GM23338 (cell line): ENCODE data around the gene ARL14. TPM values are rescaled to one million over a fixed set of nuclear protein-coding genes. Genes with fewer than 3 reads are reported as not detected.

ENCODE experiments used
- ATAC-seq: fragments of 200-7000 bp; cut with Tn5 transposase; 3 replicates; pipeline ENCODE4 v1.9.1; 2020
- DNase-seq: peaks from one replicate; pipeline ENCODE4 v3.0.0-alpha.2; 2015; ENCODE audit warnings: low spot score
- H2AFZ ChIP-seq: fragments of 200-600 bp; sonication (generic); 2 replicates; pipeline ENCODE4 v1.8.0; 2016; ENCODE audit warnings: antibody characterized with exemption, mild to moderate bottlenecking, moderate library complexity
- H3F3A ChIP-seq: fragments of 200-600 bp; sonication (generic); replicated peaks from 2 replicates; pipeline ENCODE4 v1.8.0; 2017; ENCODE audit warnings: antibody characterized with exemption, mixed run types, low read depth
- H3K27ac ChIP-seq: fragments of 200-600 bp; sonication (generic); 2 replicates; pipeline ENCODE4 v1.6.1; 2016; ENCODE audit warnings: low read depth
- H3K27me3 ChIP-seq: fragments of 200-600 bp; sonication (generic); 2 replicates; pipeline ENCODE4 v1.8.0; 2016; ENCODE audit warnings: mild to moderate bottlenecking, mixed run types, moderate library complexity; ENCODE audit not compliant: insufficient read depth
- H3K36me3 ChIP-seq: fragments of 200-600 bp; sonication (generic); 2 replicates; pipeline ENCODE4 v1.8.0; 2016; ENCODE audit warnings: mild to moderate bottlenecking; ENCODE audit not compliant: insufficient read depth
- H3K4me1 ChIP-seq: fragments of 200-600 bp; sonication (generic); 2 replicates; pipeline ENCODE4 v1.8.0; 2016; ENCODE audit warnings: mild to moderate bottlenecking, moderate library complexity; ENCODE audit not compliant: insufficient read depth
- H3K4me2 ChIP-seq: fragments of 200-600 bp; sonication (generic); 2 replicates; pipeline ENCODE4 v1.7.1; 2017; ENCODE audit warnings: mixed run types
- H3K4me3 ChIP-seq: fragments of 200-600 bp; sonication (generic); 2 replicates; pipeline ENCODE4 v1.6.1; 2016; ENCODE audit warnings: mixed run types
- H3K79me2 ChIP-seq: fragments of 200-600 bp; sonication (generic); replicated peaks from 2 replicates; pipeline ENCODE4 v1.8.0; 2017; ENCODE audit warnings: mild to moderate bottlenecking; ENCODE audit not compliant: insufficient read depth
- H3K9me2 ChIP-seq: fragments of 200-600 bp; sonication (generic); 2 replicates; pipeline ENCODE4 v1.8.0; 2017; ENCODE audit not compliant: insufficient read depth
- H4K20me1 ChIP-seq: fragments of 200-600 bp; sonication (generic); replicated peaks from 2 replicates; pipeline ENCODE4 v1.8.0; 2017; ENCODE audit warnings: mild to moderate bottlenecking; ENCODE audit not compliant: insufficient read depth
- H3K27ac Mint-ChIP-seq: 2 replicates; pipeline ENCODE4 v1.8.0; 2020; ENCODE audit warnings: inconsistent platforms, mild to moderate bottlenecking, moderate library complexity, mixed read lengths
- H3K27me3 Mint-ChIP-seq: 3 replicates; pipeline ENCODE4 v1.8.0; 2022; ENCODE audit warnings: low read depth, mild to moderate bottlenecking, moderate library complexity, mixed read lengths, inconsistent platforms; ENCODE audit not compliant: insufficient read depth, poor library complexity
- H3K36me3 Mint-ChIP-seq: 3 replicates; pipeline ENCODE4 v1.8.0; 2021; ENCODE audit warnings: low read depth, mild to moderate bottlenecking, inconsistent platforms, moderate library complexity, mixed read lengths
- H3K4me1 Mint-ChIP-seq: 3 replicates; pipeline ENCODE4 v1.8.0; 2020; ENCODE audit warnings: mild to moderate bottlenecking, inconsistent platforms, mixed read lengths
- H3K4me3 Mint-ChIP-seq: 3 replicates; pipeline ENCODE4 v1.8.0; 2021; ENCODE audit warnings: moderate library complexity, mild to moderate bottlenecking, inconsistent platforms, mixed read lengths
- H3K9me3 Mint-ChIP-seq: 3 replicates; pipeline ENCODE4 v1.8.0; 2020; ENCODE audit warnings: moderate library complexity, mild to moderate bottlenecking, inconsistent platforms, mixed read lengths
- JUNB ChIP-seq: IDR thresholded peaks from one replicate; pipeline ENCODE4 v1.6.1; 2016; ENCODE audit warnings: antibody characterized with exemption; ENCODE audit not compliant: unreplicated experiment
- NANOG ChIP-seq: IDR thresholded peaks from 2 replicates; pipeline ENCODE4 v1.6.1; 2016; ENCODE audit warnings: antibody characterized with exemption, borderline replicate concordance
- ZNF114 ChIP-seq: fragments of 250-450 bp; sonication (Bioruptor Pico); IDR thresholded peaks from 2 replicates; pipeline ENCODE4 v1.5.0; 2020; ENCODE audit warnings: mild to moderate bottlenecking, moderate library complexity
- polyA plus RNA-seq: library from polyadenylated mRNA; unstranded; fragments of >200 nt; fragmentation: Nextera tagmentation; extraction: Ambion mirVana; gene quantifications from 2 replicates; pipeline ENCODE4 v1.2.1, GENCODE V29; 2016
- total RNA-seq: library from RNA; depleted of rRNA; stranded (reverse); fragments of >200 nt; shearing (Covaris generic); gene quantifications from 2 replicates; pipeline ENCODE4 v1.2.3, GENCODE V29; 2014
- TF ChIP-seq, protein P1 (sequence below): fragments of 250-450 bp; sonication (Bioruptor Pico); IDR thresholded peaks from 2 replicates; pipeline ENCODE4 v1.5.0; 2020; ENCODE audit warnings: mild to moderate bottlenecking, moderate library complexity
- TF ChIP-seq, protein P2 (sequence below): IDR thresholded peaks from one replicate; pipeline ENCODE4 v1.6.1; 2018; ENCODE audit warnings: antibody characterized with exemption; ENCODE audit not compliant: unreplicated experiment

The ARL14 gene
- total and polyA plus RNA-seq, 2 experiments from 2014 or later, result not detected

DNA sequence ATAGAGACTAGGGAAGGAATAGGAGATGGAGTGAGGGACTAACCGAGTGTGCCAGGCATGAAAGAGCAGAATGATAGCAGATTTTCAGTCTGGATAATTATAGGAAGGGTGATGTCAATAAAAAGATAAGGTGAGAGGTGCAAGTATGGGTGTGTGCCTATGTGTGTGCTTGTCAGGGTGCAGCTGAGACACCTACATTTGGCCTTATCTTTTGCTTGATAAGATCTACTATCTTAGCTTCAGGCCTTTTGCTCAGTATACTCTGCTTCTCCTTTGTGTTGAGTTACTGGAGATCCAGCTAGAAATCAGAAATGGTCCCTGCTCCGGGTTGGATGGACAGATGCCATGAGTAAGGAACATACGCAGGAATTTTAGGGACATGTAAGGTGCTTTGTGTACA lies 17.4 kb downstream of the ARL14 start (continued):
- TF ChIP-seq, protein P1, sequence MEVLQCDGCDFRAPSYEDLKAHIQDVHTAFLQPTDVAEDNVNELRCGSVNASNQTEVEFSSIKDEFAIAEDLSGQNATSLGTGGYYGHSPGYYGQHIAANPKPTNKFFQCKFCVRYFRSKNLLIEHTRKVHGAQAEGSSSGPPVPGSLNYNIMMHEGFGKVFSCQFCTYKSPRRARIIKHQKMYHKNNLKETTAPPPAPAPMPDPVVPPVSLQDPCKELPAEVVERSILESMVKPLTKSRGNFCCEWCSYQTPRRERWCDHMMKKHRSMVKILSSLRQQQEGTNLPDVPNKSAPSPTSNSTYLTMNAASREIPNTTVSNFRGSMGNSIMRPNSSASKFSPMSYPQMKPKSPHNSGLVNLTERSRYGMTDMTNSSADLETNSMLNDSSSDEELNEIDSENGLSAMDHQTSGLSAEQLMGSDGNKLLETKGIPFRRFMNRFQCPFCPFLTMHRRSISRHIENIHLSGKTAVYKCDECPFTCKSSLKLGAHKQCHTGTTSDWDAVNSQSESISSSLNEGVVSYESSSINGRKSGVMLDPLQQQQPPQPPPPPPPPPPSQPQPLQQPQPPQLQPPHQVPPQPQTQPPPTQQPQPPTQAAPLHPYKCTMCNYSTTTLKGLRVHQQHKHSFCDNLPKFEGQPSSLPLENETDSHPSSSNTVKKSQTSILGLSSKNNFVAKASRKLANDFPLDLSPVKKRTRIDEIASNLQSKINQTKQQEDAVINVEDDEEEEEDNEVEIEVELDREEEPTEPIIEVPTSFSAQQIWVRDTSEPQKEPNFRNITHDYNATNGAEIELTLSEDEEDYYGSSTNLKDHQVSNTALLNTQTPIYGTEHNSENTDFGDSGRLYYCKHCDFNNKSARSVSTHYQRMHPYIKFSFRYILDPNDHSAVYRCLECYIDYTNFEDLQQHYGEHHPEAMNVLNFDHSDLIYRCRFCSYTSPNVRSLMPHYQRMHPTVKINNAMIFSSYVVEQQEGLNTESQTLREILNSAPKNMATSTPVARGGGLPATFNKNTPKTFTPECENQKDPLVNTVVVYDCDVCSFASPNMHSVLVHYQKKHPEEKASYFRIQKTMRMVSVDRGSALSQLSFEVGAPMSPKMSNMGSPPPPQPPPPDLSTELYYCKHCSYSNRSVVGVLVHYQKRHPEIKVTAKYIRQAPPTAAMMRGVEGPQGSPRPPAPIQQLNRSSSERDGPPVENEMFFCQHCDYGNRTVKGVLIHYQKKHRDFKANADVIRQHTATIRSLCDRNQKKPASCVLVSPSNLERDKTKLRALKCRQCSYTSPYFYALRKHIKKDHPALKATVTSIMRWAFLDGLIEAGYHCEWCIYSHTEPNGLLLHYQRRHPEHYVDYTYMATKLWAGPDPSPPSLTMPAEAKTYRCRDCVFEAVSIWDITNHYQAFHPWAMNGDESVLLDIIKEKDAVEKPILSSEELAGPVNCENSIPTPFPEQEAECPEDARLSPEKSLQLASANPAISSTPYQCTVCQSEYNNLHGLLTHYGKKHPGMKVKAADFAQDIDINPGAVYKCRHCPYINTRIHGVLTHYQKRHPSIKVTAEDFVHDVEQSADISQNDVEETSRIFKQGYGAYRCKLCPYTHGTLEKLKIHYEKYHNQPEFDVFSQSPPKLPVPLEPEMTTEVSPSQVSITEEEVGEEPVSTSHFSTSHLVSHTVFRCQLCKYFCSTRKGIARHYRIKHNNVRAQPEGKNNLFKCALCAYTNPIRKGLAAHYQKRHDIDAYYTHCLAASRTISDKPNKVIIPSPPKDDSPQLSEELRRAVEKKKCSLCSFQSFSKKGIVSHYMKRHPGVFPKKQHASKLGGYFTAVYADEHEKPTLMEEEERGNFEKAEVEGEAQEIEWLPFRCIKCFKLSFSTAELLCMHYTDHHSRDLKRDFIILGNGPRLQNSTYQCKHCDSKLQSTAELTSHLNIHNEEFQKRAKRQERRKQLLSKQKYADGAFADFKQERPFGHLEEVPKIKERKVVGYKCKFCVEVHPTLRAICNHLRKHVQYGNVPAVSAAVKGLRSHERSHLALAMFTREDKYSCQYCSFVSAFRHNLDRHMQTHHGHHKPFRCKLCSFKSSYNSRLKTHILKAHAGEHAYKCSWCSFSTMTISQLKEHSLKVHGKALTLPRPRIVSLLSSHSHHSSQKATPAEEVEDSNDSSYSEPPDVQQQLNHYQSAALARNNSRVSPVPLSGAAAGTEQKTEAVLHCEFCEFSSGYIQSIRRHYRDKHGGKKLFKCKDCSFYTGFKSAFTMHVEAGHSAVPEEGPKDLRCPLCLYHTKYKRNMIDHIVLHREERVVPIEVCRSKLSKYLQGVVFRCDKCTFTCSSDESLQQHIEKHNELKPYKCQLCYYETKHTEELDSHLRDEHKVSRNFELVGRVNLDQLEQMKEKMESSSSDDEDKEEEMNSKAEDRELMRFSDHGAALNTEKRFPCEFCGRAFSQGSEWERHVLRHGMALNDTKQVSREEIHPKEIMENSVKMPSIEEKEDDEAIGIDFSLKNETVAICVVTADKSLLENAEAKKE (CRISPR knock-in tag), result no peak
- TF ChIP-seq NANOG (no peak), ZNF114 (no peak)

DNA sequence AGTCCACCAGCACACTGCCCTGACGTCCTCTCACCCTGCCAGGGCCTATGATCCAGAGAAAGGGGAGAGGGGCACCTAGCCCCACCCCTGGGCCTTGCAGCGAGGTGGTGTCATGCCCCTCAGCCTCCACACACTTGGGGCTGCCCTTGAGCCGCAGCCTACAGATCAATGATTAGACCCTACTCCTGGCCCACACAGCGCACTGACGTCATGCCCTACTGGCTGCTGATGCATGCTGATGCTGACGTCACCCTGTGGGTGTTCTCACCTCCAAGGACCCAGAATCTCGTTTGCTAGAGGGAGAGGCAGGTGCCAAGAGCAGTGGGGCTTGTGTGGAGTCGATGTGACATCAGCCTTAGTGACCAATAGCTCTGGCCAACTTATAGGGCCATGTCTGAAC lies 18.0 kb downstream of the ARL14 start:
- Histone ChIP-seq H3K9me2 (no peaks in the 10 kb centered on the region), H3K79me2 (no peaks in the 10 kb centered on the region), H3K4me3 (no peak overlapping the region), H3K27me3 (no peaks in the 10 kb centered on the region), H2AFZ (no peak overlapping the region), H3F3A (no peaks in the 10 kb centered on the region), H3K27ac (no peak overlapping the region), H3K36me3 (no peaks in the 10 kb centered on the region), H3K4me2 (no peak overlapping the region), H4K20me1 (no peaks in the 10 kb centered on the region), H3K4me1 (no peaks in the 10 kb centered on the region)
- Mint-ChIP-seq H3K36me3 (no peaks in the 10 kb centered on the region), H3K4me3 (no peak overlapping the region), H3K9me3 (no peaks in the 10 kb centered on the region), H3K27ac (no peak overlapping the region), H3K4me1 (peaks cover 4% of the 10 kb centered on the region; the same call in 2 of the 3 replicates), H3K27me3 (no peaks in the 10 kb centered on the region)
- TF ChIP-seq JUNB (no peak), NANOG (no peak)
- TF ChIP-seq, protein P2, sequence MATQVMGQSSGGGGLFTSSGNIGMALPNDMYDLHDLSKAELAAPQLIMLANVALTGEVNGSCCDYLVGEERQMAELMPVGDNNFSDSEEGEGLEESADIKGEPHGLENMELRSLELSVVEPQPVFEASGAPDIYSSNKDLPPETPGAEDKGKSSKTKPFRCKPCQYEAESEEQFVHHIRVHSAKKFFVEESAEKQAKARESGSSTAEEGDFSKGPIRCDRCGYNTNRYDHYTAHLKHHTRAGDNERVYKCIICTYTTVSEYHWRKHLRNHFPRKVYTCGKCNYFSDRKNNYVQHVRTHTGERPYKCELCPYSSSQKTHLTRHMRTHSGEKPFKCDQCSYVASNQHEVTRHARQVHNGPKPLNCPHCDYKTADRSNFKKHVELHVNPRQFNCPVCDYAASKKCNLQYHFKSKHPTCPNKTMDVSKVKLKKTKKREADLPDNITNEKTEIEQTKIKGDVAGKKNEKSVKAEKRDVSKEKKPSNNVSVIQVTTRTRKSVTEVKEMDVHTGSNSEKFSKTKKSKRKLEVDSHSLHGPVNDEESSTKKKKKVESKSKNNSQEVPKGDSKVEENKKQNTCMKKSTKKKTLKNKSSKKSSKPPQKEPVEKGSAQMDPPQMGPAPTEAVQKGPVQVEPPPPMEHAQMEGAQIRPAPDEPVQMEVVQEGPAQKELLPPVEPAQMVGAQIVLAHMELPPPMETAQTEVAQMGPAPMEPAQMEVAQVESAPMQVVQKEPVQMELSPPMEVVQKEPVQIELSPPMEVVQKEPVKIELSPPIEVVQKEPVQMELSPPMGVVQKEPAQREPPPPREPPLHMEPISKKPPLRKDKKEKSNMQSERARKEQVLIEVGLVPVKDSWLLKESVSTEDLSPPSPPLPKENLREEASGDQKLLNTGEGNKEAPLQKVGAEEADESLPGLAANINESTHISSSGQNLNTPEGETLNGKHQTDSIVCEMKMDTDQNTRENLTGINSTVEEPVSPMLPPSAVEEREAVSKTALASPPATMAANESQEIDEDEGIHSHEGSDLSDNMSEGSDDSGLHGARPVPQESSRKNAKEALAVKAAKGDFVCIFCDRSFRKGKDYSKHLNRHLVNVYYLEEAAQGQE, result no peak
- TF ChIP-seq, protein P1 (CRISPR knock-in tag), result no peak
- ATAC-seq, result no peak
- DNase-seq, result no peak
